Esophagus squamous epithelium (tissue), 4 donors: ENCODE results near the gene HES1.

Source experiments
- POLR2A ChIP-seq, 4 donors: fragments of 450-650 bp; IDR thresholded peaks; one replicate each; pipeline ENCODE4 v1.6.1; 2017; ENCODE audit warnings: antibody characterized with exemption in 4 of 4, mild to moderate bottlenecking in 4 of 4, moderate library complexity in 3 of 4
- TF ChIP-seq, protein P1 (sequence below), 6 experiments: fragments of 450-650 bp in 4 of 6; fragments of 200-600 bp in 2 of 6; sonication (generic) in 2 of 6; IDR thresholded peaks; one replicate each; pipeline ENCODE4 v1.5.1; 2016 to 2019; ENCODE audit warnings: antibody characterized with exemption in 6 of 6, mild to moderate bottlenecking in 4 of 6, moderate library complexity in 4 of 6

DNA sequence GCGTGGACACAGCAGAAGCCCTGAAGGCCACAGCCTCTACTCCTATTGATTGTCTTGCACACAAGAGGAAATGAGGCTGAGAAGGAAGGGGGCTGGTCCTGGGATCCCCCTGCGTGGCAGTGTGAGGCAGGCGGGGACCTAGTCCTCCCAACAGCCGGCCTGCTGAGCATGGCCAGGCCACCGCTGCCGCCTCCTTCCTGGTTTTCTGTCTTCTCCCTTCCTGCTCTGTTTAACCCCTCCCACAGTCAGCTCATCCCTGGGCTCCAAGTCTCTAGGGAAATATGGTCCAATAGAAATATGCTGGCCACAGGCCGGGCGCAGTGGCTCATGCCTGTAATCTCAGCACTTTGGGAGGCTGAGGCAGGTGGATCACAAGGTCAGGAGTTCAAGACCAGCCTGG lies 42.1 kb upstream of the HES1 start:
- TF ChIP-seq, protein P1, sequence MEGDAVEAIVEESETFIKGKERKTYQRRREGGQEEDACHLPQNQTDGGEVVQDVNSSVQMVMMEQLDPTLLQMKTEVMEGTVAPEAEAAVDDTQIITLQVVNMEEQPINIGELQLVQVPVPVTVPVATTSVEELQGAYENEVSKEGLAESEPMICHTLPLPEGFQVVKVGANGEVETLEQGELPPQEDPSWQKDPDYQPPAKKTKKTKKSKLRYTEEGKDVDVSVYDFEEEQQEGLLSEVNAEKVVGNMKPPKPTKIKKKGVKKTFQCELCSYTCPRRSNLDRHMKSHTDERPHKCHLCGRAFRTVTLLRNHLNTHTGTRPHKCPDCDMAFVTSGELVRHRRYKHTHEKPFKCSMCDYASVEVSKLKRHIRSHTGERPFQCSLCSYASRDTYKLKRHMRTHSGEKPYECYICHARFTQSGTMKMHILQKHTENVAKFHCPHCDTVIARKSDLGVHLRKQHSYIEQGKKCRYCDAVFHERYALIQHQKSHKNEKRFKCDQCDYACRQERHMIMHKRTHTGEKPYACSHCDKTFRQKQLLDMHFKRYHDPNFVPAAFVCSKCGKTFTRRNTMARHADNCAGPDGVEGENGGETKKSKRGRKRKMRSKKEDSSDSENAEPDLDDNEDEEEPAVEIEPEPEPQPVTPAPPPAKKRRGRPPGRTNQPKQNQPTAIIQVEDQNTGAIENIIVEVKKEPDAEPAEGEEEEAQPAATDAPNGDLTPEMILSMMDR (IDR thresholded peaks at IDR 0.05), result no peak
- TF ChIP-seq POLR2A (IDR thresholded peaks at IDR 0.05), result no peak
